T-helper 2 cell (primary cell): ENCODE measurements around the gene ELMO1.

Experiments
- DNase-seq, 5 experiments: peaks; one replicate each; pipeline versions ENCODE4 v3.0.0 to v3.0.0-alpha.2; 2012 to 2022

The ELMO1 gene

DNA sequence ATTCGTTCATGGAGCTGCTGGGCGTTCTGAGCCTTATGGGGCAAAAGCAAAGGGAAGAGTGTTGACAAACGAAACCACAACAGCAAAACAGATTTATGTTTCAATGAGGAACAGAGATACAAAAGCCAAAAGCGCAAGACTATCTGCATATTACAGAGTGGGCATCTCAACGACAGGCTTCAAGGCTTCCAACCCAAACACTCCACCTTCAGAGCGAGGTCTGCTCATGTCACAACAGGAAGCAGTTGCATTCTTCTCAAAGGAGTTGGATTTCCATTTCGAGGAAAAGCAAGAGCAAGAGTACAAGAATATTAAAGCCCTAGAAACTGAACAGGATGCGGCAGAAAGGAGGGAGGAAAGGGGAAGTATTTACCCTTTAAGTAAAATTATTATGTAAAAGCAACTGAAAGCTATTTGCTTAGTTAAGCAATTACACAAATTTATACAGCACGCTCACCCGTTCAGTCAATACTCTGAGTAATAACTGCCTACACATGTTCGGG, 189.3 kb downstream of the ELMO1 start:
- DNase-seq = no peak

- DNase-seq = no peak
These were observed 192.0 kb downstream of the ELMO1 start for GRCh38 chr7:37256631-37257030.

DNA sequence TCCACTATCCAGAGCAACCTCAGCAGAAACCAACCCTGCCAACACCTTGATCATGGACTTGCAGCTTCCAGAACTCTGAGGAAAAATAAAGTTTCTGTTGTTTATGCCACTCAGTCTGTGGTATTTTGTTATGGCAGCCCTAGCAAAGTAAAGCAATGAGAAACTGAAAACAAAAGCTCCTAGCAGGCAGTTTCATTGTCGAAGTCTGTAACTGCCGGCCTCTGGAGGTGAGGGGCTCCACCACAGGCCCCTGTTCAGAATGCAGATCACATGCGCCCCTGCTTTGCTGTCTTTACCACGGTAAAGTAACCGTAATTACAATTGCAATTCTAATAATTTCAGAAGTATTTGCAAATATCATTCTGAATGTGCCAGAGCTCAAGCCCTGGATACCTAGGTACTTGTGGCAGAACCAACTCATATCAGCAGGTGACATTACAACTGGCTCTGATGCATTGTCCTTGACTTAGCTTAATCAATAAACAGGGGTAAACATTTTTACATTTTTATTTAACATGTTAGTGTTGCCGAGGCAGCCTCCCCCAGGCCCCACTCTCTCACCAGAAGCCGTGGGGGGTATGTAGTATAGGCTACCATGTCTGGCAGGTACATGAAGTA, 193.2 kb downstream of the ELMO1 start:
- DNase-seq = peak in 1 of 5 experiments; percentile 28

DNA sequence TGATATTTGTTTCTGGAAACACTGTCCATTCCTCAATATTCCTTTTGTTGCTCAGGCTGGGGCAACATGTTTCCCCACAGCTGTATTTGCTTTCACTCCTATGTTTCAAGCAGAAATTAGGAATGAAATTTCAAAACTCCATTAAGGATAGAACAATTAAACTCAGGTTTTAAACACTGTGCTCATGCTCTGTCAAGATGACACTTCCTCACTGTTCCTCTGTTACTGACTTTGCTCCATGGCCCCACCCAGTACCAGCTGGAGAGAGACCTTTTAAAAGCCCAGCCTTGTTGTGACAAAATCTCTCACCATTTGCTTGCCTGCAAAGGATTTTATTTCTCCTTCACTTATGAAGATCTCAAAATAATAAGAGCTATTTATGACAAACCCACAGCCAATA, 197.4 kb downstream of the ELMO1 start:
- DNase-seq = no peak

DNA sequence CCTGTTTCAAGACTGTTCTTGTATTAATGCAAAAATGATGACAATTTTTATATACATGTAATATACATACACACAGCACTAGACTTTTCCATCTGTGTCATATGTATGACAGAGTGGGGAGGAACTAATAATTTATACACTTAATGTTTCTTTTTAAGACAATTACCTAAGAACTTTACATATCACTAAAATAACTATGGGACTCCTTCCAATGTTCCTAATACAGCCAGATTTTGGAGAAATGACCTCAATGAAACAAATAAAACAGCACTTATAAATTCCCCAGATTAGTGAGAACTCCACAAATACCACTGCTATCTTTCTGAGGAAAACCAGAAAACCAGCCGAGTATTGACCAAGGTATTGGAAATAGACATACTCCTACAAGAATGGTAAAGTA, 199.4 kb downstream of the ELMO1 start:
- no peak for DNase-seq

- no peak for DNase-seq
These were observed 200.2 kb downstream of the ELMO1 start for GRCh38 chr7:37248396-37248861.

GRCh38 chr7:37247861-37248260, 200.8 kb downstream of the ELMO1 start:
- DNase-seq = no peak

- DNase-seq = no peak
These were observed 203.1 kb downstream of the ELMO1 start for GRCh38 chr7:37245590-37245989.

GRCh38 chr7:37236906-37237305, 211.8 kb downstream of the ELMO1 start:
- no peak for DNase-seq

GRCh38 chr7:37235813-37236212, 212.9 kb downstream of the ELMO1 start:
- no peak for DNase-seq

GRCh38 chr7:37234928-37235327, 213.7 kb downstream of the ELMO1 start:
- peak in 1 of 5 experiments; percentile 48 for DNase-seq

DNA sequence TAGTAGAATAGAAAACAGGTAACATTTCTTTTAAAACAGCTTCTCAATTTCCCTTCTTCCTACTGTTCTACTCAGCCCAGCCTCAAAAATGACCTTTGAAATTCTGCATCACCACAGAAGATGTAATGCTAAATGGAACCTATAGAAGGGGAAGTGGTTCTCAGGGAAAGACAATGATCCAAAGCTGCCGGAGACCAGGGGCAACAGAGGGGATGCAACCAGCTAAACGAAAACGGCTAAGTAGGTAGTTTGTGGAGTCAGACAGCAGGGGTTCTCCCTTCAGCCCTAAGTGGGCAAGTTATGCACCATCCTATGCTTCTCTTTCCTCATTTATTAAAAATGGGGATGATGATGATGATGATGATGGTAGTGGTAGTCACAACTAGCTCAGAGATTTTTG, 214.3 kb downstream of the ELMO1 start:
- no peak for DNase-seq

GRCh38 chr7:37231613-37232012, 217.1 kb downstream of the ELMO1 start:
- no peak for DNase-seq

- no peak for DNase-seq
These were observed 218.4 kb downstream of the ELMO1 start for GRCh38 chr7:37230221-37230620.

DNA sequence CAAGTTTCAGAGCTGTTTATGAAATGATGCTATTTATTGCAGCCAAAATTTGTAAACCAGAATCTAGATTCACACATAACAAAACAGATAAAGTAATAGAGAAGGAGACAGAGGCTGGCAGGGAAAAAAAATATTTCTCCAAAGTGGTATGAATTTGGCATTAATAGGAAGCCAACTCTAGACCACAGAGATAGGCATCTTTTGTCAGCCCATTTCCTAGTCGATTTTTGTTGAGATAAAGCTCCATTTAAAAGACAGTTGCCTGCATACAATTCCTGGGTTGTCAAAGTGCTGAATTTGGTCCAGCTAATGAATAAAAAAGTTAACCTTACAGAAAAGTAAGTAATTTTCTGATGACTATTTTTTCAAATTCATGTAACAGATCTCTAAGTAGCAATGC, 219.3 kb downstream of the ELMO1 start:
- DNase-seq = no peak

- no peak for DNase-seq
These were observed 223.2 kb downstream of the ELMO1 start for GRCh38 chr7:37225285-37225969.

DNA sequence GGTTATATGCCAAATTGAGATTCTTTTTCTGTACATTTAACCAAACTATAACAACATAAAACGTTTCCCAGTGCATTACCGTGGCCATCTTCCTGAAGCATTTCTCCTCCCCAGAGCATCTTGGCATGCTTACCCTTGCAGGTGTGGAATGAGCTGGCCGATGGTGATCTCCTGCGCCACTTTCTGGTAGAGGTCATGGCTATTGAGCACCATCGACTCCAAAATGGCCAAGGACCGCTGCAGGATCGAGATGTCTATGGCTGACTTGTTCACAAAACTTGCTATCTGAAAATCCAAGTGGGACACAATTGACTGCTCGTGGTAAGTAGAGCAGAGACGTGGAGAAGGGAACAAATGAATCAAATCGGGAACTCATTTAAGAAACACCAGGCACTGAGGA, 223.9 kb downstream of the ELMO1 start:
- DNase-seq = no peak

GRCh38 chr7:37220664-37221063, 228.0 kb downstream of the ELMO1 start:
- DNase-seq = no peak

GRCh38 chr7:37218956-37219355, 229.7 kb downstream of the ELMO1 start:
- no peak for DNase-seq

DNA sequence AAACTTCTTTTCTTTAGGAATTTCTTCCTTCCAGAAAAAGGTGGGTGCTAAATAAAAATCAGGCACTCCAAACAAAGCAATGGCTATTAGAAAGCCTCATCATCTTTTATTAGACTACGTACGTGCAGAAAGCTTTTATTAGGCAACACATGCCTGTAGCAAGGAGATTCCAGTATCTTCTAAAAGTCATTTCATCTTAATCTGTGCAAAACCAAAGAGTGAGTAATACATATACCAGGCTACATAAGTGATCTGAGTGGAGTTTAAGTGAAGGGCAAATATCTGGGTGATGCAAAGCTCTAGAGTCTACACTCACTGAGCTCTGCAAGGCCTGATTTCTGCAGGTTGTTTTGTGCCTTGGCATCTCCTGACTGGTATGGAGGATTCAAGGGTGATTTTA, 231.7 kb downstream of the ELMO1 start:
- DNase-seq = peak in 1 of 5 experiments; percentile 20

GRCh38 chr7:37216156-37216852, 232.4 kb downstream of the ELMO1 start:
- no peak for DNase-seq

GRCh38 chr7:37215290-37215923, 233.3 kb downstream of the ELMO1 start:
- DNase-seq = no peak

DNA sequence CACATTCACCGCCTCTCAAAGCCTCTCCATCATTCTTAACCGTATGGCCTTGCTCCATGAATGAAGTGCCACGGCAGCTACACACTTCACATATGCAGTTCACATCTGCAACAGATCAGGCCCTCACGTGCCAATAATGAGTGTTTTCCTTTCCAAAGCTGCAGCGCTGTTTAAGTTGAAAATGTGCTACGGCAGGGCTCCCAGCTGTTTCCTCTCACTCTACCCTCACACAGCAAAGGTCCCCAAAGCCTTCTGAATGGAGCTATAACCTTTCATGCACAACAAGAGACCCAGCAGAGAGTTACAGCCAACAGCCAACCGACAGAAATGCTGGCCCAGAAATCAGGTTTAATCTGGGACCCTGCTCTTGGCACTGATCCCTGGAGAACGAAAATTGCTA, 236.1 kb downstream of the ELMO1 start:
- no peak for DNase-seq
